IMR-90 (cell line): ENCODE results near the gene PIAS4.

Experiments used
- FOS ChIP-seq: fragments of 150-350 bp; IDR thresholded peaks from 2 replicates; pipeline ENCODE4 v1.6.1; 2016; ENCODE audit warnings: low read depth, low read length
- MAFK ChIP-seq: IDR thresholded peaks from 2 replicates; pipeline ENCODE4 v1.6.1; 2012; ENCODE audit warnings: low read depth, low read length, improper control_type of control experiment
- MXI1 ChIP-seq: IDR thresholded peaks from 2 replicates; pipeline ENCODE4 v1.6.1; 2012; ENCODE audit warnings: low read depth, mild to moderate bottlenecking, low read length, moderate library complexity, borderline replicate concordance
- POLR2A ChIP-seq: IDR thresholded peaks from 2 replicates; pipeline ENCODE4 v1.6.1; 2012; ENCODE audit warnings: mild to moderate bottlenecking, low read depth, low read length
- RAD21 ChIP-seq: IDR thresholded peaks from 2 replicates; pipeline ENCODE4 v1.6.1; 2012; ENCODE audit warnings: low read length, improper control_type of control experiment
- RFX5 ChIP-seq: IDR thresholded peaks from 2 replicates; pipeline ENCODE4 v1.8.0; 2012; ENCODE audit warnings: low read depth, mild to moderate bottlenecking, low read length, moderate library complexity
- TF ChIP-seq, protein P1 (sequence below): conservative IDR thresholded peaks from 2 replicates; pipeline ENCODE4 v1.5.1; 2012; ENCODE audit warnings: mild to moderate bottlenecking, low read depth, low read length, improper control_type of control experiment
- TF ChIP-seq, protein P2 (sequence below): fragments of 150-350 bp; IDR thresholded peaks from 2 replicates; pipeline ENCODE4 v1.6.1; 2016; ENCODE audit warnings: low read depth, mild to moderate bottlenecking, low read length, moderate library complexity, borderline replicate concordance
- TF ChIP-seq, protein P3 (sequence below): fragments of 150-350 bp; IDR thresholded peaks from 2 replicates; pipeline ENCODE4 v1.6.1; 2017; ENCODE audit warnings: mild to moderate bottlenecking, antibody characterized with exemption, low read length, low read depth

DNA sequence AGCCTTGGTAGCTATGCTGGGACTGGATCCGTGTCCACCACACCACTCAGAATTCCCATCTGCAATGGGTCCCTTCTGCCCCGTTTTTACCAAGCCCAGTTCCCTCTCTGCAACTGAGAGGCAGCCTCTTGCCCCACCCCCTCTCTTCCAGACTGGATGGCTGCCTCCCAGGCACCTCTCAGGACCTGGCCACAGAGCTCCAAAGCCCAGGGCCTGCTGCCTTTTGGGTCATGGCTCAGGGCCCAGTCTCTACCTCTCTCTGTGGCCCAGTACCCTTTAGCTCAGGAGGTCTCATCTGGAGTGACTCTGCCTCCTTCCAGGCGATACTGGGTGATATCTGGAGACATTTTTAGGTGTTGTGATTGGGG, 69.5 kb downstream of the PIAS4 start:
- TF ChIP-seq, protein P1, sequence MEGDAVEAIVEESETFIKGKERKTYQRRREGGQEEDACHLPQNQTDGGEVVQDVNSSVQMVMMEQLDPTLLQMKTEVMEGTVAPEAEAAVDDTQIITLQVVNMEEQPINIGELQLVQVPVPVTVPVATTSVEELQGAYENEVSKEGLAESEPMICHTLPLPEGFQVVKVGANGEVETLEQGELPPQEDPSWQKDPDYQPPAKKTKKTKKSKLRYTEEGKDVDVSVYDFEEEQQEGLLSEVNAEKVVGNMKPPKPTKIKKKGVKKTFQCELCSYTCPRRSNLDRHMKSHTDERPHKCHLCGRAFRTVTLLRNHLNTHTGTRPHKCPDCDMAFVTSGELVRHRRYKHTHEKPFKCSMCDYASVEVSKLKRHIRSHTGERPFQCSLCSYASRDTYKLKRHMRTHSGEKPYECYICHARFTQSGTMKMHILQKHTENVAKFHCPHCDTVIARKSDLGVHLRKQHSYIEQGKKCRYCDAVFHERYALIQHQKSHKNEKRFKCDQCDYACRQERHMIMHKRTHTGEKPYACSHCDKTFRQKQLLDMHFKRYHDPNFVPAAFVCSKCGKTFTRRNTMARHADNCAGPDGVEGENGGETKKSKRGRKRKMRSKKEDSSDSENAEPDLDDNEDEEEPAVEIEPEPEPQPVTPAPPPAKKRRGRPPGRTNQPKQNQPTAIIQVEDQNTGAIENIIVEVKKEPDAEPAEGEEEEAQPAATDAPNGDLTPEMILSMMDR = no peak
- TF ChIP-seq POLR2A (no peak), RAD21 (no peak), RFX5 (no peak), FOS (no peak), MAFK (no peak), MXI1 (no peak)
- TF ChIP-seq, protein P2, sequence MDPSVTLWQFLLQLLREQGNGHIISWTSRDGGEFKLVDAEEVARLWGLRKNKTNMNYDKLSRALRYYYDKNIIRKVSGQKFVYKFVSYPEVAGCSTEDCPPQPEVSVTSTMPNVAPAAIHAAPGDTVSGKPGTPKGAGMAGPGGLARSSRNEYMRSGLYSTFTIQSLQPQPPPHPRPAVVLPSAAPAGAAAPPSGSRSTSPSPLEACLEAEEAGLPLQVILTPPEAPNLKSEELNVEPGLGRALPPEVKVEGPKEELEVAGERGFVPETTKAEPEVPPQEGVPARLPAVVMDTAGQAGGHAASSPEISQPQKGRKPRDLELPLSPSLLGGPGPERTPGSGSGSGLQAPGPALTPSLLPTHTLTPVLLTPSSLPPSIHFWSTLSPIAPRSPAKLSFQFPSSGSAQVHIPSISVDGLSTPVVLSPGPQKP = no peak
- TF ChIP-seq, protein P3, sequence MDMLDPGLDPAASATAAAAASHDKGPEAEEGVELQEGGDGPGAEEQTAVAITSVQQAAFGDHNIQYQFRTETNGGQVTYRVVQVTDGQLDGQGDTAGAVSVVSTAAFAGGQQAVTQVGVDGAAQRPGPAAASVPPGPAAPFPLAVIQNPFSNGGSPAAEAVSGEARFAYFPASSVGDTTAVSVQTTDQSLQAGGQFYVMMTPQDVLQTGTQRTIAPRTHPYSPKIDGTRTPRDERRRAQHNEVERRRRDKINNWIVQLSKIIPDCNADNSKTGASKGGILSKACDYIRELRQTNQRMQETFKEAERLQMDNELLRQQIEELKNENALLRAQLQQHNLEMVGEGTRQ = no peak
